Liver (tissue), 3 donors: ENCODE measurements around the gene MEGF11.

ENCODE experiments used
- NR2F2 ChIP-seq: IDR thresholded peaks from 2 replicates; pipeline ENCODE4 v1.6.1; 2016; ENCODE audit warnings: antibody characterized with exemption
- RAD21 ChIP-seq, 2 donors: IDR thresholded peaks; 2 replicates each; pipeline ENCODE4 v1.6.1; 2016; ENCODE audit warnings: antibody characterized with exemption in 2 of 2, mild to moderate bottlenecking in 2 of 2
- TAF1 ChIP-seq: conservative IDR thresholded peaks from 2 replicates; pipeline ENCODE4 v1.6.1; 2016; ENCODE audit warnings: antibody characterized with exemption, mild to moderate bottlenecking
- YY1 ChIP-seq: IDR thresholded peaks from 2 replicates; pipeline ENCODE4 v1.6.1; 2016; ENCODE audit warnings: antibody characterized with exemption, mild to moderate bottlenecking
- TF ChIP-seq, protein P1 (sequence below): fragments of 150-350 bp; IDR thresholded peaks from 2 replicates; pipeline ENCODE4 v1.5.1; 2017; ENCODE audit warnings: improper control_type of control experiment, low read depth, low read length; ENCODE audit not compliant: missing input control
- donor health status: healthy.
- donor health status: healthy.

DNA sequence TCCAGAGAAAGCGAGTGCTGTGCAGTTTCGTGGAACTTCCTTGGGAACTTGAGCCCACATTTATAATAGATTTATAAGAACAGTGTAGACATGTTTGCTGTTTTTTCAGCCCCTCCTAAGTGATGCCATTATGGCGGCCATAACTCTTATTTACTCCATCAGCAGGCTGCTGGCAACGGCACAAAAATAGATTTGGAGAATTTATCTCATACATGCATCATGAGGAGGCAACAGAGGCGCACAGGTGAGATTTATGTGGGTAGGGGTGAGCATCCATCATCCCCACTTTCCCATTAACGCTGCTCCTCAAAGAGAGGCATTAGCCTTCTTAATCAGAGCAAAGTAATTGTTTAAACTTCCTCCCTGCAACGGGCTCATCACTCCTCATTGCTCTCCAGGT, 201.7 kb downstream of the MEGF11 start:
- TF ChIP-seq, protein P1, sequence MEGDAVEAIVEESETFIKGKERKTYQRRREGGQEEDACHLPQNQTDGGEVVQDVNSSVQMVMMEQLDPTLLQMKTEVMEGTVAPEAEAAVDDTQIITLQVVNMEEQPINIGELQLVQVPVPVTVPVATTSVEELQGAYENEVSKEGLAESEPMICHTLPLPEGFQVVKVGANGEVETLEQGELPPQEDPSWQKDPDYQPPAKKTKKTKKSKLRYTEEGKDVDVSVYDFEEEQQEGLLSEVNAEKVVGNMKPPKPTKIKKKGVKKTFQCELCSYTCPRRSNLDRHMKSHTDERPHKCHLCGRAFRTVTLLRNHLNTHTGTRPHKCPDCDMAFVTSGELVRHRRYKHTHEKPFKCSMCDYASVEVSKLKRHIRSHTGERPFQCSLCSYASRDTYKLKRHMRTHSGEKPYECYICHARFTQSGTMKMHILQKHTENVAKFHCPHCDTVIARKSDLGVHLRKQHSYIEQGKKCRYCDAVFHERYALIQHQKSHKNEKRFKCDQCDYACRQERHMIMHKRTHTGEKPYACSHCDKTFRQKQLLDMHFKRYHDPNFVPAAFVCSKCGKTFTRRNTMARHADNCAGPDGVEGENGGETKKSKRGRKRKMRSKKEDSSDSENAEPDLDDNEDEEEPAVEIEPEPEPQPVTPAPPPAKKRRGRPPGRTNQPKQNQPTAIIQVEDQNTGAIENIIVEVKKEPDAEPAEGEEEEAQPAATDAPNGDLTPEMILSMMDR = no peak
- TF ChIP-seq RAD21 (IDR thresholded peaks at IDR 0.05) = no peak
- no peak for TF ChIP-seq YY1
- no peak for TF ChIP-seq TAF1
- no peak for TF ChIP-seq NR2F2
